Sigmoid colon (tissue), 4 donors: ENCODE data around the gene P3R3URF.

ENCODE experiments used
- CTCF ChIP-seq, 4 experiments: fragments of 450-650 bp in 3 of 4; fragments of 200-600 bp in 1 of 4; IDR thresholded peaks; one replicate each; pipeline ENCODE4 v1.5.1; 2016 to 2019; ENCODE audit warnings: antibody characterized with exemption in 4 of 4, mild to moderate bottlenecking in 3 of 4, moderate library complexity in 2 of 4
- POLR2A ChIP-seq, 2 donors: fragments of 450-650 bp; IDR thresholded peaks; one replicate each; pipeline ENCODE4 v1.6.1; 2016; ENCODE audit warnings: antibody characterized with exemption in 2 of 2, mild to moderate bottlenecking in 2 of 2, moderate library complexity in 2 of 2
- POLR2AphosphoS5 ChIP-seq, 4 donors: sonication (generic); formaldehyde crosslinking; IDR thresholded peaks; one replicate each; pipeline ENCODE4 v1.6.1; 2017; ENCODE audit warnings: antibody characterized with exemption in 4 of 4

DNA sequence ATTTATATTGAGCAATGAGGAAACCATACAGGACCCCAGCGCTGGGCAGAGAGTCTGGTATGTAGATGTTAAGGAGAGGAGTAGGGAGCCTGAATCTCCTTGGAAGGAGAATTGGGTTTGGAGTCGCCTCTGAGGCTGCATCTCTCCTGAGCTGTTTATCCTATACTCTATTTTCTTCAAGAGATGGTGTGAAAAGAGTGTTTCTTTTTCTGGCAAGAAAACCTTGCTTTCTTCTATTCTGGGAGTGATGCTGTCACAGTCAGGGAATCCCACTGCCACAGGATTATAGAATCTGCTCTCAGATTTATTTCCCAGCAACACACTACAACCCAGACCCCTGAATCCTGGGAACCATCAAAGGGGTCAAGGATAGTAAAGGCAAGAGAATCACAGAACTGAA is 30.1 kb upstream of the P3R3URF start:
- TF ChIP-seq POLR2AphosphoS5 (IDR thresholded peaks at IDR 0.05) (no peak), CTCF (IDR thresholded peaks at IDR 0.05) (no peak), POLR2A (IDR thresholded peaks at IDR 0.05) (no peak)
